NCI-H446 treated with DMSO at 0.1 percent for 48 hours (cell line): ENCODE measurements around the gene CHERP.
"Not testable (repeated sequence)": the region's sequence is repeated elsewhere in the genome, so short reads cannot be mapped to it uniquely, and the experiment has no call there.

Source experiments
- DNase-seq: peaks from one replicate; lab custom pipeline; 2025; lab: John Stamatoyannopoulos, UW

Gene CHERP

DNA sequence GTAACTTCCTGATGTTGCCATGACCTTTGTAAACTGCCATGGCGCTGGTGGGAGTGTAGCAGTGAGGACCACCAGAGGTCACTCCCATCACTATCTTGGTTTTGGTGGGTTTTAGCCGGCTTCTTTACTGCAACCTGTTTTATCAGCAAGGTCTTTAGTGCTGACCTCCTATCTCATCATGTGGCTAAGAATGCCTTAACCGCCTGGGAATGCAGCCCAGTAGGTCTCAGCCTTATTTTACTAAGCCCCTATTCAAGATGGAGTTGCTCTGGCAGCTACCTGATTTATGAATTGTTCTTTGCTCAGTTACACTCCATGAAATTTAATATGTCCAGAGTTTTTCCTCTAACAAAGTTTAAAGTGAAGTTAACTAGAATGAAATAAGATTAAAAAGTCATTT is 65.8 kb downstream of the CHERP start:
- DNase-seq = no peak

DNA sequence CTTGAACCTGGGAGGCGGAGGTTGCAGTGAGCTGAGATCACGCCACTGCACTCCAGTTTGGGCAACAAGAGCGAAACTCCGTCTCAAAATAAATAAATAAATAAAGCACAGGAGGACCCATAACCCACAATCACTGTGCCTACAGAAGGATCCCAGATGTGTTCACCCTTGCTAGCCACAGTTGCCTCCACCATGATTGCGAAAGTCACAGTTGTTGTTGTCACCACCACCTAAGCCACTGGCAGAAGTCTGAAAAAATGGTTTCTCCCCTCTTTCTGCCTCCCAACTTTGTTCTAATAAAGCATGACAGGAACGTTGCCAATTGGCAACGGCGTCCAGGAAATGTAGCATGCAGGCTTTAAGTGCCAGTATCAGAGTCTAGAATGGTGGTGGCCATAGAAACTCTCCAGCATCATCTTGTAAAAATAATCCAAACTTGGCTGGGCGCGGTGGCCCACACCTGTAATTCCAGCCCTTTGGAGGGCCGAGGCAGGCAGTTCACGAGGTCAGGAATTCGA is 68.3 kb downstream of the CHERP start:
- peak; percentile 29 for DNase-seq

DNA sequence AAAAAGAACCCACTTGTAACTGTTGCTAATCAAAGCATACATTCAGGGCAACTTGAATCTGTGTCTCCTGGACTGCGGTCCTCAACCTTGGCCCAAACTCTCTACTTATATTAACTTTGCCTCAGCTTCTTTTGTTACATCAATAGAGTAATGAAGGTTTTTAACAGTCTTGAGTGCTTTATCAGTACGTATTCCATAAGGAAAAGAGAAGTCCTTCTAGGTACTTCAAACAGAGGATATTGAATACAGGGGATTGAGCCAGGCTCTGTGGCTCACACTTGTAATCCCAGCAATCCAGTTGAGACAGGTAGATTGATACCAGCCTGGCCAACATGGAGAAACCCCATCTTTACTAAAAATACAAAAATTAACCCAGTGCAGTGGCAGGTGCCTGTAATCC is 69.2 kb downstream of the CHERP start:
- no peak for DNase-seq

DNA sequence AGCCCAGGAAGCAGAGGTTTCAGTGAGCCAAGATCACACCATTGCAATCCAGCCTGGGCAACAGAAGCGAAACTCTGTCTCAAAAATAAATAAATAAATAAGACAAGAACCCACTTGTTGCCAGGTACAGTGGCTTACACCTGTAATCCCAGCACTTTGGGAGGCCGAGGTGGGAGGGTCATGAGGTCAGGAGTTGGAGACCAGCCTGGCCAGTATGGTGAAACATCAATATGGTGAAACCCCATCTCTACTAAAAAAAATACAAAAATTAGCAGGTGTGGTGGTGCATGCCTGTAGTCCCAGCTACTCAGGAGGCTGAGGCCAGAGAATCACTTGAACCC is 69.7 kb downstream of the CHERP start:
- not testable (repeated sequence) for DNase-seq

DNA sequence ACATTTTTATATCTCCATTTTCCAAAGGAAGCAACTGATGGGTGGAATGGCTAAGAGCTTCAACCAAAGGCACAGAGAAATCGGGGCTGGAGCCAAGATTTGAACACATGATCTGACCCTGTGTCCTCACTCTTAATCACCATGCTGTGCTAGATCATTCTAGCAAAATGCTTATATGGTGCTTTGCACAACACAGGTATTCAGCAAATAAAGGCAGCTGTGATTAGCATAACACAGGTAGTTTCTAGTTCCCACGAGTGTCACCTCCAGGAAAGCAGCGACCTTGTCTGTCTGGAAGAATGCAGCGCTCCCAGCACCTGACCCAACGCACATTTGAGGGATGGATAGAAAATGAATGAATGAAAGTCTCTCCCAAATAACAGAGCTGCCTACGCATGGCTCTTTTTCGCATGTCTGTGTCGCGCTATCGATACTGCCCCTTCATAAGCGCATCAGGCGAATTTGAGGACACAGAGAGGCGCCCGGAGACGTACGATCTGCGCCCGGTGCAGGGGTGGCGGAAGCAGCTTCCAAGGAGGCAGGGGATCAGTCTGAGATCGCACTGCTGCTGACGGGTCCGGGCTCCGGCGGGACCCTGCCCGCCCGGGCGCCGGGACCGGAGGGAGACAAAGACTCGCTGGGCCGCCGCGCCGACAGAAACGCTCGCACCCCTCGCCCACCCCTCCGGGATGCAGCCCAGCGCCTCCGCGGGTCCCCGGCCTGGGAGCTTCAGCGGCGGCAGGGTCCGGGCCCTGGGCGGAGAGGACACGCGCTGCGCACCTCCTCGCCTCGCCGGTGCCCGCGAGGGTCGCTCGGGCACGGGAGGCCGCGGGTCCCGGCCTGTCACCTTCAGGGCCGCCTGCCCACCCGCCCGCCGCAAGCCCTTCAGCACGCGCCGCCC is 71.1 kb downstream of the CHERP start:
- no peak for DNase-seq

DNA sequence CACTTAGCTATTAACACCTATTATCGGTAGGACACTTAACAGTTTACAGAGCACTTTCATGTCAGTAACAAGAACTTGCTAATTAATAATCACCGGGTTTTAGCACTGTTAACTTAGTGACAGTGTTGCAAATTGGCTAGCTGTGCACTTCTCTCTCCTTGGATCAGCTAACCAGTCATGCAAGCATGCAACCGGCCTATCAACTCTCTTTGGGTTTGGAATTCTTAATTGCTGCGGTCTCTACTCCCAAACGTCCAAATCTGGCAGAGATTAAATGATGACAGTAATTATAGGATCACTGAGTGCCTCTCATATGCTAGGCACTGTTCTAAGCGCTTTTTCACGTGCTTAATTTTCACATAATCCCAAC is 71.7 kb downstream of the CHERP start:
- no peak for DNase-seq
